Medulla oblongata (tissue), 1 donor: ENCODE measurements around the gene ATP8B1.
"Not testable (repeated sequence)": the region's sequence is repeated elsewhere in the genome, so short reads cannot be mapped to it uniquely, and the experiment has no call there.

Experiments used
- DNase-seq: peaks from one replicate; pipeline ENCODE4 v3.0.0-alpha.2; 2015; ENCODE audit errors: extremely low spot score

Gene ATP8B1

GRCh38 chr18:57666818-57667497 is 136.2 kb downstream of the ATP8B1 start:
- DNase-seq, result no peak

GRCh38 chr18:57664568-57665165 is 138.4 kb downstream of the ATP8B1 start:
- DNase-seq, result no peak

- DNase-seq, result no peak
Observed at GRCh38 chr18:57660961-57661360, 142.2 kb downstream of the ATP8B1 start.

- no peak for DNase-seq
Observed at GRCh38 chr18:57659460-57660102, 143.5 kb downstream of the ATP8B1 start.

- no peak for DNase-seq
Observed at GRCh38 chr18:57657542-57657941, 145.6 kb downstream of the ATP8B1 start.

GRCh38 chr18:57655740-57656139 is 147.4 kb downstream of the ATP8B1 start:
- no peak for DNase-seq

GRCh38 chr18:57651914-57652313 is 151.2 kb downstream of the ATP8B1 start:
- DNase-seq, result no peak

GRCh38 chr18:57649556-57650500 is 153.3 kb downstream of the ATP8B1 start:
- no peak for DNase-seq

GRCh38 chr18:57648414-57648813 is 154.7 kb downstream of the ATP8B1 start:
- no peak for DNase-seq

- DNase-seq, result no peak
Observed at GRCh38 chr18:57644540-57644939, 158.6 kb downstream of the ATP8B1 start.

GRCh38 chr18:57643726-57644125 is 159.4 kb downstream of the ATP8B1 start:
- not testable (repeated sequence) for DNase-seq

- DNase-seq, result not testable (repeated sequence)
Observed at GRCh38 chr18:57642462-57642861, 160.7 kb downstream of the ATP8B1 start.

GRCh38 chr18:57640749-57641148 is 162.4 kb downstream of the ATP8B1 start:
- no peak for DNase-seq

GRCh38 chr18:57640236-57640635 is 162.9 kb downstream of the ATP8B1 start:
- no peak for DNase-seq

- DNase-seq, result no peak
Observed at GRCh38 chr18:57635003-57635822, 167.9 kb downstream of the ATP8B1 start.

- DNase-seq, result no peak
Observed at GRCh38 chr18:57631697-57632096, 171.4 kb downstream of the ATP8B1 start.

GRCh38 chr18:57630754-57631595 is 172.1 kb downstream of the ATP8B1 start:
- no peak for DNase-seq

GRCh38 chr18:57630002-57630753 is 172.9 kb downstream of the ATP8B1 start:
- peak; percentile 98 for DNase-seq

- DNase-seq, result no peak
Observed at GRCh38 chr18:57629422-57629821, 173.7 kb downstream of the ATP8B1 start.
